Activated T-helper 1 cell treated with anti-CD3 and anti-CD28 coated beads, Interleukin-2, amount 50 U/mL, for 16 hours (primary cell): ENCODE measurements around the gene SLC26A9.

Source experiments
- DNase-seq, 2 donors: peaks; one replicate each; pipeline ENCODE4 v3.0.0-alpha.2; 2020; ENCODE audit warnings: low read depth in 1 of 2, low spot score in 1 of 2

Gene SLC26A9

GRCh38 chr1:205949753-205950152, 6.5 kb upstream of the SLC26A9 start:
- DNase-seq: no peak

DNA sequence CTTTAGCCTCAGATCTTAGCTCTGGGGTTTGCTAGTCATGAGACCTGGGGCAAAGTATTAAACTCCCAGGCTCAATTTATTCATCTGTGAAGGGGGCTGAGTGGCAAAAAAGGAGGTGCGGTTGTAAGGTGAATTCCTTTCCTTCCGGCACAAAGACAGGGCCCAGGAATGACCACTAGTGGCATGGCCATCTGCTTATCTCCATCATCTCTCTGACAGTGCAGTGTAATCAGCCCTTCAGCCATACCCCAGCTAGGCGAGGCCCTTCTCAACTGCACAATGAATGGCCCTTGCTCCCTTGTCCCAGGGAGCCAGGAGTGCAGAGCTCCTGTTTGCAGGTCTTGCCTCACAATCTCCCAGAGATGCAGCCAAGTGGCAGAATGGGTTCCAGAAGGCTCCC, 5.6 kb upstream of the SLC26A9 start:
- no peak for DNase-seq

DNA sequence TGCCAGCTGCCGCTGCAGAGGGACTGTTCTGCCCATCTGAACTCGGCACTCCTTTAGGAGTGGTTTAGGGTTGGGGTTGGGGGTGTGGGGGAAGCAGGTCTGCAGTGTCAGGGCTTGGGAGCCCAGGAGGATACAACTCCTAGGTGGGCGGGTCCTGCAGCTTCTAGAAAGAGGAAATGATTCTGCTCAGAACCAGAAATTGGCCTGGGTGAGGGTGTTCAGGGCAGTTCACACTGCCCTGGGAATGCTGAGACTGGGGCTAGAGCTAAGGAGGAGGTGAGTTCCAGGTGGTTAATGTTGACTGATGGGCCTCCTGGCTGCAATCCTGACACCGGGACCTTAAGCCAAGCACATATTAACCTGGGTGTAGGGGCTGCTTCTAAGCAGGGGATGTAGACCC, 4.8 kb upstream of the SLC26A9 start:
- no peak for DNase-seq

DNA sequence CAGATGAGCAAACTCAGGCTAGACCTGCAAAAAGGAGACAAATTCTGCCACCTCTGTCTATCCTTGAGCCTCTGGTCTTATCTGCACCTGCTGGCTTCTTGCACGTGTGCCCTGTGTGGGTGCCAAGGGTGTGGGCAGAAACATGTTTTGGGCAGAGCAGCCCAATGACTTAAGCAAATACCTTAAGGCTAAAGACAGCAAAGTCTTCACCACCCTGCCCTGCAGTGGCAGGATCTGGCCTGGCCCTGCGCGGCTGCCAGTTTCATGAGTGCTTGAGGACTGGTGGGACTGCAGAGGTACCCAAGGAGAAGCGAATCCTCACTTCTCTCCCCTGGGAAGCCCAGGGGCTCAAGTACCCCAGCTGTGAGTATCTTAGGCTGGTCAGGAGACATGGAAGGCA, 3.8 kb upstream of the SLC26A9 start:
- no peak for DNase-seq

- DNase-seq: no peak
Observed at GRCh38 chr1:205945069-205945468, 1.8 kb upstream of the SLC26A9 start.

DNA sequence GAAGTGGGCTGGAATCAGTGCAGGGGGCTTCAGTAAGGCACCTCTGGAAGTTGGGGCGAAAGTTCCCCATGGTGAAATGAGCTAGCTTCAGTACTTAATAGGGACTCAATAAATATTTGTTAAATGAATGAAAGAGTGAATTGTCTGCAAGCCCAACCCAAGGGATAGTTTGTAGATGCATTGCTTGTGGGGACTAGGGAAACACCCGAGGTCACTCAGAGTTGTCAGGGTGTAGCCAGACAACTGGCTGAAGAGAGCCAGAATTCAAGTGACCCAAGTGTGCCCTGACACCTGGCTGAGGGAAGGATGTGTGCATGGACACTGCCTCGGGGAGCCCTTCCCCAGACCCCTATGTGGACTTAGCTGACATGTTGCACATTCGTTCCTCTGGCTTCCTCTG, 1.3 kb upstream of the SLC26A9 start:
- DNase-seq: no peak

DNA sequence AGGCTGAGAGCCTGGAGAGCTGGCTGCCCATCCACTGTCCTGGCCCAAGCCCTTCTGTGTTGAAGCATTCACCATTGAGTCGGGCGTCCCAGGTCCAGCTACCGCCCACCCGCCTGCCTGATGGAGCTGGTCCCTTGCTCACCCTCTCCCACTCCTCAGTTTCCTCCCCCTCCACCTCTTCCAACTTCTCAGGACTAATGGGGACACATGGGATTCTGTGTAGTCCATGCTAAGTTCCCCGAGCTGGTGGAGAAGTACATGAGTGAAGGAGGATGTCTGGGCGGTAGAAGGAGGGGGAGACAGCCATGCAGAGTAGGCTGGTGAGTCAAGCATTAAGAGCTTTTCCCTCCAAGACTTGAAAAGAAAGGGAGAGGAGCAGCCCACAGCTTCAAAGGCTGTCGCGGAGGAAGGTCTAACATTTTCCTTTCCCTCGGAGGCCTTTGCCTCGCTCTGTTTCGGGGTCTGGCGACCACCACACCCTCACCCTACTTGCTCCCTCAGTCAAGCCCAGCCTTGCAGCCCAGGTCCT, 561 bp downstream of the SLC26A9 start:
- no peak for DNase-seq

DNA sequence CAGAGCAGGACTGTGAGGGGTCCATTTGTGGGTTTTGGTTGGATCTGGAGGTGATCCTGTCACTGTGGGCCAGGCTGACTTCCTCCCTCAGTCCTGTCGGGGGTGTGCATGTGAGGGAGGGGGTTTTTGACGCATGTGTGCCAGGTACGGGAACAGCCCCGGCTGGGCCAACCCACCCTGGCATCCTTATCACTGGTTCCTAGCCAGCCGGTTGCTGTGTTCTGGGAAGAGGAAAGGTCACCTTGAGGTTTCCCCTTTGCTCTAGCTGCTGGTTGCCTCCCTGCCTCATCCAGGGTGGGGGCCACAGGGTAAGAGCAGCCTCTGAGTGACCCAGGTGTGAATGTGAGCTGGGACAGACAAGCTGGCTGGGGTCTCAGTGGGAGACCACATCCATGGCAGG, 2.5 kb downstream of the SLC26A9 start:
- DNase-seq: no peak

GRCh38 chr1:205939690-205940330, 3.4 kb downstream of the SLC26A9 start:
- no peak for DNase-seq

GRCh38 chr1:205938682-205939081, 4.6 kb downstream of the SLC26A9 start:
- DNase-seq: no peak

DNA sequence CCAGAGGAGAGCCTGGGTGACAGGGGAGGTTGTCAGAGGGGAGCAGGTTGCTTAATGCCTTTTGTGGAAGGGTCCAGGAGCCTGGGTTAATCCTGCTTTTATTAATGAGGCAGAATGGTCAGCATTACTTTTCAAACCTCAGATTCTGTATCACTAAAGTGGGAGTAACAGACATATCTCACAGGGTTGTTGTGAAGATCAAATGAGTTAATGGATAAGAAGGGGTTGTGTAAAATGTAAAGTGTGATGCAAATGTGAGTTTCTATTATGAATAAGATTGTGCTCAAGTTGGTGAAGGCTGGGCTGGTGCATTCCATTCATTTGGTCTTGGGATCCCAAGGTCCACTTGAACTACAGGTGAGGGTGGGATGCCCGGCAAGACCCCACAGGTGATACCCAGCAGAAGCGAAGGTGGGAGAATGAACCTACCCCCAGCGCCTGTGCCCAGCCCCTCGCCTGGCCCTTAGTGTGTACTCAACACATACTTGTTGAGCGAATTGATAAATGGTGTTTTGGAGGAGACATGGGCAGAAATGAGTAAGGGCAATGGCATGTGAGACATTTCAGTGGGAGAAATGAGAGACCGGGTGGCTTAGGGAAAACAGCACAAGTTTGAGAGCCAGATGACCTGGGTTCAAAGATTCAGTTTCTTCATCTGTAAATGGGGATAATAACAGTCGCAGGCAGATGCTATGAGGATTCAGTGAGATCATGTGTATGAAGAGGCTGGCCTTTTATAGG, 6.2 kb downstream of the SLC26A9 start:
- DNase-seq: no peak

GRCh38 chr1:205936311-205936710, 6.9 kb downstream of the SLC26A9 start:
- no peak for DNase-seq

- no peak for DNase-seq
Observed at GRCh38 chr1:205935869-205936268, 7.4 kb downstream of the SLC26A9 start.

GRCh38 chr1:205934788-205935187, 8.5 kb downstream of the SLC26A9 start:
- DNase-seq: no peak

DNA sequence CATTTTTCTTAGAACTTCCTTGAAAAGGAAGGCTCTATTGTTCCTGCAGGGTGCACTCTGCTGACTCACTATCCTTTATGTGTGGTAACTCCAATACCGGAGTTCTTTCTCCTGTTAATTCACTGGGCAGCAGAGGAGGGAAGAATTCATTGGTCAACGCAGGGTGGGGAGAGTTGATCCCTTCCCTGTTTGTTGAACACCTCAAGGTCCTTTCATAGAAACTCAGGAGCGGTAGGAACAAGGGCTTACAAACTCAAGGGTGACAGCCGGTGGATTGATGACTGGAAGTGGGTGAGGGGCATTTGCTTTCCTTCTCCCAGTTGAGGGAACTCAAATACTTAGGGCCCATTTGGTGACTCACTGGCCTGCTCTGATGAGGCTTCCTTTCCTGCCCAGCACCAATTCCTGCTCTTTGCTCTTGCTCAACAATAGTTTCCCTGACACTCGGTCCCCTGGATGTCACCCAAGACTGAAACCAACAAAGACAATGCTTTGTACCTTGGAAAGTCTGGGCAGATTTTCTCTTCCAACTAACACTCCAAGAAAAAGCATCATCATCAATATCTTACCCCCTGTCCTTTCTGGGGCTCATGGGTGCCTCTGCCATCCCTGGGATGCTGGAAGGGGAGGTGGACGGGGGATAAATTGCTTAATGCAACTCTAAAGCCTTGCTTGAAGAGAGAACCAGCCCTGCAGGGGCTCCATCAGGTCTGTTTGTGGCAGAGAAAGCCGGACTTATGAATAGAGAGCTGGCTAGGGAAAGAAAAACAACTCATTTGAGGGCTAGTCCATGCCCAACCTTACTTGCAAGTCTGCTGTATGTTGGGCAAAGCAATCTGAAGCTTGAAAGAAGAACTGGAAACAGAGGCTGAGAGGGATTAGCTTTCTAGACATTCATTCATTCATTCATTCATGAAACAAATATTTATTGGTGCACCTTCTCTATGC, 9.3 kb downstream of the SLC26A9 start:
- DNase-seq: no peak

- DNase-seq: no peak
Observed at GRCh38 chr1:205932776-205933175, 10.5 kb downstream of the SLC26A9 start.

DNA sequence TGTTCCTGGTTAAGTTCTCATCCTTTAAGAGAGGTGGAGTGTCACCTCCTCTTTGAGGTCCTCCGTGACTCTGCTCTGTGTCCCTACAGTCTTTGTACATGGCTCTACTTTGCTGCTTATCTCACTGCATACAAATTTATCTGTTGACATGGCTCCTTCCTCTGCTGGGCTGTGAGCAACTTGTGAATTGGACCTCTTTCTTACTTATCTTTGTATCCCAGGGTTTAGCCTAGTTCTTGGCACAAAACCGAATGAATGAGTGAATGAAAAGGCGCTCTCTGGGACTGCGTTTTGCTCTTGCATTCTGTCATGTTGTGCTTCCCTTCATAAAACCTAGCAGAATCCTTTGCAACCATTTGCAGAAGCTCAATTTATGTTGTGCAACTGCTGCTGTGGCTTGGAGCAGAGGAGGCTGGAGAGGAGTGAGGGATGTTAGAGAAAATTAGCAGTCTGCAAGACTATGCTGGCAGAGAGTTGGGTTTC, 12.4 kb downstream of the SLC26A9 start:
- DNase-seq: no peak

DNA sequence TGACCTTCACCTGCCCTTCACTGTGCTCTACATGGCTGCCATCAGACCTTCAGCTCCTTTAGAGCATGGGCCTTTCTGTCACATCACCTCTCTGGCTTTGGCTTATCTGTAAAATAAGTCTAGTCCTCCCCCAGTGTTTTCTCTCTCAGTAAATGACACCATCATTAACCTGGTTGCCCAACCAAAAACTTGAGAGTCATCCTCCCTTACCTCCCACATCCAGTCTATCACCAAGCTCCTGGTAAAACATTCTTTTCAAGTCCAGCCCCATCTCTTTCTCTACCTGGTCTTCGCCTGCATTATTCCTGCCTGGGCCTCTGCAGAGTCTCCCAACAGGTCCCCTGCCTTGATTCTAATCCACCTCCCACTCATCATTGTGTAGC, 13.1 kb downstream of the SLC26A9 start:
- no peak for DNase-seq

DNA sequence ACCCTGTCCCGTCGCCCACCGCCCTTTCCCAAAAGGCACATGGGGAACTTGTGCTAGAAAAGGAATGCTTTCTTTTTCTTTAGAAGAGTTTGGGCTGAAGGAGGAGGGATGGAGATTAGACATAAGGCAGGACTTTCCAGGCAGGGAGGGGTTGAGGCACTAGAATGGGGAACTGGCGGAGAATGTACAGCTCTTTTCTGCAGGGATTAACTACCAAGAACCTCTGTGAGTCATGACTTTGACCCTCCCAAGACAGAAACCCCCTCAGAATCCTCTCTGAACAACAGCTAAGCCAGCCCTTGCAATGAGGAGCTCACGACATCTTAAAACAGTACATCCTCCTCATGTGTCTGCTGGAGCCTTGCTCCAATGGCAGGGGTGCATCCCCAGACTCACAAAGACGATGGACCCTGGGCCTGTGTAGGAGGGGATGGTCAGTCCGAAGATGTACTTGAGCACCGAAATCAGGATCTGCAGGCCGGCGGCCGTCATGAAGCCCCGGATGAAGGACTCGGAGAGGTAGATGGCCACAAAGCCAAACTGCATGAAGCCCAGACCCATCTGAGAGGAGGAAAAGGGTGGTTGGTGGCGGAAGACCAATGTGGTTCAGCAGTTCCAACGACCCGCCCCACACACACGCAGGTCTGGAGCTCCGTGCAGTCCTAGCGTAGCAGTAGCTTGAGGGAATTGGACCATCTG, 13.6 kb downstream of the SLC26A9 start:
- no peak for DNase-seq

DNA sequence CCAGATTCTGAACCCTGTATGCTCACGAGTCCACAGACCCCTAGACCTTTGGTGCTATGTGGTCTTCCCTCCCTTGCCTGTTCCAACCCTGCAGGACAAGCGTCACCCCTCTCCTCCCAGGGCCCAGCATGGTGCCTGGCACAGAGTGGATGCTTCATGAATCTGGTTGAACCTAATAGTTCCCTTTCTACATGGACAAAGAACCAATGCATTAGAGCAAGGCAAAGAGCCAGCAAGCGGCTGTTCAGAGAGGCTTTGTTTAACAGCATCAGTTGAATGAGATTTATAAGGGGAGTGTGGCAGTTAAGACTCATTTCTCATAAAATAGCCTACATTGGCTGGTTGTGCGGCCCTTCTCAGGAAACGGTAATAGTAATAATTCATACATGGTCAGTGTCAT, 14.9 kb downstream of the SLC26A9 start:
- no peak for DNase-seq

- DNase-seq: no peak
Observed at GRCh38 chr1:205927676-205928075, 15.6 kb downstream of the SLC26A9 start.
